ENCODE results near the gene LAMC3.
"Not testable (repeated sequence)": the region's sequence is repeated elsewhere in the genome, so short reads cannot be mapped to it uniquely, and the experiment has no call there.

The LAMC3 gene

GRCh38 chr9:131031642-131032005 lies 22.6 kb downstream of the LAMC3 start:
- H3K4me3 ChIP-seq (ENCODE audit: low read depth, low read length), result no peak overlapping the region
- no peak for DNase-seq (ENCODE audit: low read depth)
- no peak for TF ChIP-seq CTCF (IDR thresholded peaks at IDR 0.05; ENCODE audit: control insufficient read depth, extremely low read depth, insufficient read depth)

DNA sequence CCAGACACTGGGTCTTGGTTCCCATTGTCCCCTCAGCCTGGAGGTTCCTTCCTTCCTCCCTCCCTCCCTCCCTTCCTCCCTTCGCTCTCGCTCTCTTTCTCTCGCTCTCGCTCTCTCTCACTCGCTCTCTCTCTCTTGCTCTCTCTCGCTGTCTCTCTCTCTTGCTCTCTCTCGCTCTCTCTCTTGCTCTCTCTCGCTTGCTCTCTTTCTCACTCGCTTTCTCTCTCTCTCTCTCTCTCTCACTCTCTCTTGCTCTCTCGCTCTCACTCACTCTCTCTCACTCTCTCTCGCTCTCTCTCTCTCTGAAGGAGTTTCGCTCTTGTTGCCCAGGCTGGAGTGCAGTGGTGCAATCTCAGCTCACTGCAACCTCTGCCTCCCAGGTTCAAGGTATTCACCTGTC lies 23.4 kb downstream of the LAMC3 start:
- DNase-seq (ENCODE audit: low read depth), result no peak
- no peak for TF ChIP-seq CTCF (IDR thresholded peaks at IDR 0.05; ENCODE audit: control insufficient read depth, extremely low read depth, insufficient read depth)
- H3K4me3 ChIP-seq (ENCODE audit: low read depth, low read length), result no peak overlapping the region

GRCh38 chr9:131033269-131034224 lies 24.6 kb downstream of the LAMC3 start:
- no peak for TF ChIP-seq CTCF (IDR thresholded peaks at IDR 0.05; ENCODE audit: control insufficient read depth, extremely low read depth, insufficient read depth)
- no peak for DNase-seq (ENCODE audit: low read depth)
- H3K4me3 ChIP-seq (ENCODE audit: low read depth, low read length), result no peak overlapping the region

DNA sequence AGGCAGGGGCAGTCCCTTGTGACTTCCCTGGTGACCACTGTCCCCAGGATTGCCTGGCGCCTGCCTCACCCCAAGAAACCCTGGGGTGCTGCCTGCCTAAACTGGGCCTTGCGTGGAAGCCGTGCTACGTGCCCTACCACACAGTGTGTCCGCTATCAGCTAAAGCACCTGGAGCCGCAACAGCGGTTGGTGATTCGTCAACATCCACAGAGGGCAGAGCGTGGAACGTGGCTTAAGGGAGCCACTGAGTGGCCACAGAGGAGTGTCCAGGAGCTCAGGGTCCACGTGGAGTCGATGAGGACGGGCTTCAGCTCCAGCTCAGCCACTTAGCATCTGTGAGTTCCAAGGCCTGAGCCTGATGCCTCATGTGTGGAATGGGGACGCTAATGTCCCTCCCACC lies 25.3 kb downstream of the LAMC3 start:
- no peak overlapping the region for H3K4me3 ChIP-seq (ENCODE audit: low read depth, low read length)
- no peak for DNase-seq (ENCODE audit: low read depth)
- no peak for TF ChIP-seq CTCF (IDR thresholded peaks at IDR 0.05; ENCODE audit: control insufficient read depth, extremely low read depth, insufficient read depth)

DNA sequence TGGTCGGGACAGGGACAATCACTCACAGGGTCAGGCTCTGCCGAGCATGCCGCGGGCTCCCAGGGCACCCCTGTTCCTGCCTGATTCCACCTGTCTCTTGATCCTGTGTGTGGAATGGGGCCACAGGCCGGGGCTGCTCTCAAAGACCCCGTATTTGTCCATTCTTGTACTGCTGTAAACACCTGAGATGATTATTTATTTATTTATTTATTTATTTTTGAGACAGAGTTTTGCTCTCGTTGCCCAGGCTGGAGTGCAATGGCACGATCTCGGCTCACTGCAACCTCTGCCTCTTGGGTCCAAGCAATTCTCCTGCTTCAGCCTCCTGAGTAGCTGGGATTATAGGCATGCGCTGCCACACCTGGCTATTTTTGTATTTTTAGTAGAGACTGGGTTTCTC lies 25.8 kb downstream of the LAMC3 start:
- not testable (repeated sequence) for H3K4me3 ChIP-seq (ENCODE audit: low read depth, low read length); DNase-seq (ENCODE audit: low read depth)

DNA sequence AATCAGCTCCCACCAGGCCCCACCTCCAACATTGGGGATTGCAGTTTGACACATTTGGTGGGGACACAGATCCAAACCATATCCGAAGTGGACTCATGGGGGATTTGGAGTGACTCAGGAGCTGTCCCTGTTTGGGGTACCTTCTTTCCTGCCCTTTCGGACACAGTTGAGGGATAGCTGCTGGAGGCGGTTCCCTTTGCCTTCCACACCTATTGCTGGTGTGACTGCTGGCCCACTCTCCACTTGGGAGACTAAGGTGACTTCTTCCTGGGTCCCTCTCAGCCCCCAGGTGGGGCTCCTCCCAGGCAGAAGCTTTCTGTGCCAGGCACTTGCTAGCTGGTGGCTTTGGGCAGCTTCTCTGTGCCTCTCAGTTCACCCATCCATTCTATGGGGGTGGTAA lies 26.6 kb downstream of the LAMC3 start:
- TF ChIP-seq CTCF (IDR thresholded peaks at IDR 0.05; ENCODE audit: control insufficient read depth, extremely low read depth, insufficient read depth), result no peak
- no peak overlapping the region for H3K4me3 ChIP-seq (ENCODE audit: low read depth, low read length)
- no peak for DNase-seq (ENCODE audit: low read depth)

DNA sequence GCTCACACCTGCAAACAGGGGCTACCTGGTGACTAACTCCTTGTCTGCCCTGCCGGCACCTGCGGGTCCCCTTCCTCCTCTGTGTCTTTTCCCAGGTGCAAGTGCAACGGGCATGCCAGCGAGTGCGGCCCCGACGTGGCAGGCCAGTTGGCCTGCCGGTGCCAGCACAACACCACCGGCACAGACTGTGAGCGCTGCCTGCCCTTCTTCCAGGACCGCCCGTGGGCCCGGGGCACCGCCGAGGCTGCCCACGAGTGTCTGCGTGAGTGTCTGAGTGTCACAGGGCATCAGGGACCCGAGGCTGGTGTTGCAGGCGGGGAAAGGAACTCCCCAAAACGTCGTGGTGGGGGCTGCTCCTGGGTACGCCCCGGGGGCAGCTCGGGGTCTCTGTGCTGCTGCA lies 27.1 kb downstream of the LAMC3 start:
- no peak for DNase-seq (ENCODE audit: low read depth)
- no peak for TF ChIP-seq CTCF (IDR thresholded peaks at IDR 0.05; ENCODE audit: control insufficient read depth, extremely low read depth, insufficient read depth)
- H3K4me3 ChIP-seq (ENCODE audit: low read depth, low read length), result no peak overlapping the region
